Activated CD4-positive, alpha-beta memory T cell treated with anti-CD3 and anti-CD28 coated beads, Interleukin-2, amount 10 ng/mL, durations not matched to agents 7 days and 5 days (primary cell): ENCODE data around the gene ABCG1. TPM values are rescaled to one million over a fixed set of nuclear protein-coding genes. Genes with fewer than 3 reads are reported as not detected.

Source experiments
- CTCF ChIA-PET: fragments of 350-600 bp; sonication (Branson Sonifier 250); formaldehyde crosslinking; loops from one replicate; lab custom pipeline; 2021; ENCODE audit warnings: antibody characterized with exemption, inconsistent platforms; lab: Charles Lee
- POLR2A ChIA-PET: fragments of 350-600 bp; sonication (Branson Sonifier 250); formaldehyde crosslinking; loops from one replicate; lab custom pipeline; 2021; ENCODE audit warnings: antibody characterized with exemption; lab: Charles Lee
- DNase-seq: peaks from one replicate; pipeline ENCODE4 v3.0.0-alpha.2; 2020
- H3K27ac Mint-ChIP-seq: one replicate; pipeline ENCODE4 v1.8.0; 2021; ENCODE audit warnings: mild to moderate bottlenecking, mixed read lengths
- H3K27me3 Mint-ChIP-seq: one replicate; pipeline ENCODE4 v1.8.0; 2021; ENCODE audit warnings: mixed read lengths
- H3K36me3 Mint-ChIP-seq: one replicate; pipeline ENCODE4 v1.8.0; 2021; ENCODE audit warnings: low read depth, mixed read lengths
- H3K4me1 Mint-ChIP-seq: one replicate; pipeline ENCODE4 v1.8.0; 2021; ENCODE audit warnings: mixed read lengths
- H3K4me3 Mint-ChIP-seq: one replicate; pipeline ENCODE4 v1.8.0; 2021; ENCODE audit warnings: mild to moderate bottlenecking, mixed read lengths
- H3K9me3 Mint-ChIP-seq: one replicate; pipeline ENCODE4 v1.8.0; 2021; ENCODE audit warnings: mixed read lengths
- total RNA-seq, 2 experiments: library from RNA; stranded (reverse); gene quantifications; one replicate each; pipeline ENCODE4 v1.2.3, GENCODE V29; 2021

Gene ABCG1
- total RNA-seq, 2 experiments from 2014 or later = 23.7 to 25.3 TPM

- ChIA-PET CTCF (interaction anchor here (2.3 kb wide), 1 partner anchor 9 kb away, joined by 8 read pairs; no protein-coding TSS in a partner anchor), POLR2A (interaction anchor here (0.6 to 3.8 kb wide), 3 partner anchors 13 to 16 kb away, joined by 3 to 18 read pairs (median 5); no protein-coding TSS in a partner anchor)
- H3K27ac Mint-ChIP-seq = no peak overlapping the region
- no peak for DNase-seq
- peaks cover 14% of the 10 kb centered on the region for H3K4me1 Mint-ChIP-seq
- H3K27me3 Mint-ChIP-seq = no peaks in the 10 kb centered on the region
- no peak overlapping the region for H3K4me3 Mint-ChIP-seq
- H3K36me3 Mint-ChIP-seq = peaks cover 3% of the 10 kb centered on the region
- peaks cover 2% of the 10 kb centered on the region for H3K9me3 Mint-ChIP-seq
Measured at GRCh38 chr21:42250422-42251403, 31.8 kb downstream of the ABCG1 start.

- no peak for DNase-seq
- ChIA-PET CTCF (interaction anchor here (1.6 kb wide), 1 partner anchor 104 kb away, joined by 3 read pairs; no protein-coding TSS in a partner anchor), POLR2A (interaction anchor here (1.2 to 3.8 kb wide), 2 partner anchors 14 to 17 kb away, joined by 5 to 18 read pairs; no protein-coding TSS in a partner anchor)
- peaks cover 3% of the 10 kb centered on the region for H3K36me3 Mint-ChIP-seq
- H3K4me1 Mint-ChIP-seq = peaks cover 14% of the 10 kb centered on the region
- peaks cover 2% of the 10 kb centered on the region for H3K9me3 Mint-ChIP-seq
- H3K4me3 Mint-ChIP-seq = no peak overlapping the region
- no peak overlapping the region for H3K27ac Mint-ChIP-seq
- no peaks in the 10 kb centered on the region for H3K27me3 Mint-ChIP-seq
Measured at GRCh38 chr21:42251654-42252324, 32.8 kb downstream of the ABCG1 start.

- ChIA-PET CTCF (interaction anchor here (1.6 kb wide), 1 partner anchor 104 kb away, joined by 3 read pairs; no protein-coding TSS in a partner anchor), POLR2A (interaction anchor here (1.2 to 3.8 kb wide), 2 partner anchors 15 to 18 kb away, joined by 5 to 18 read pairs; no protein-coding TSS in a partner anchor)
Measured at GRCh38 chr21:42252325-42252654, 33.4 kb downstream of the ABCG1 start.

GRCh38 chr21:42252778-42253340 lies 33.9 kb downstream of the ABCG1 start:
- POLR2A ChIA-PET = interaction anchor here (1.1 to 3.8 kb wide), 4 partner anchors 8 to 31 kb away, joined by 3 to 18 read pairs (median 4); no protein-coding TSS in a partner anchor
- DNase-seq = no peak
- Mint-ChIP-seq H3K27me3 (no peaks in the 10 kb centered on the region), H3K4me1 (peaks cover 14% of the 10 kb centered on the region), H3K27ac (no peak overlapping the region), H3K4me3 (no peak overlapping the region), H3K9me3 (peaks cover 2% of the 10 kb centered on the region), H3K36me3 (peaks cover 3% of the 10 kb centered on the region)
- CTCF ChIA-PET = interaction anchor here (0.8 to 1.6 kb wide), 5 partner anchors 12 to 107 kb away, joined by 3 to 5 read pairs (median 4); no protein-coding TSS in a partner anchor

More at GRCh38 chr21:42252325-42252654, 33.4 kb downstream of the ABCG1 start:
- Mint-ChIP-seq H3K27me3 (no peaks in the 10 kb centered on the region), H3K9me3 (peaks cover 2% of the 10 kb centered on the region), H3K27ac (no peak overlapping the region), H3K36me3 (peaks cover 3% of the 10 kb centered on the region), H3K4me3 (no peak overlapping the region), H3K4me1 (peaks cover 14% of the 10 kb centered on the region)
- DNase-seq = no peak

GRCh38 chr21:42253466-42253865 lies 34.5 kb downstream of the ABCG1 start:
- H3K36me3 Mint-ChIP-seq = no peaks in the 10 kb centered on the region
- H3K4me3 Mint-ChIP-seq = no peak overlapping the region
- no peak overlapping the region for H3K27ac Mint-ChIP-seq
- ChIA-PET POLR2A (interaction anchor here (0.9 to 3.8 kb wide), 5 partner anchors 9 to 32 kb away, joined by 3 to 18 read pairs (median 3); no protein-coding TSS in a partner anchor), CTCF (interaction anchor here (0.8 to 1.4 kb wide), 4 partner anchors 12 to 108 kb away, joined by 3 to 5 read pairs (median 4); no protein-coding TSS in a partner anchor)
- H3K4me1 Mint-ChIP-seq = peaks cover 18% of the 10 kb centered on the region
- no peaks in the 10 kb centered on the region for H3K9me3 Mint-ChIP-seq
- no peaks in the 10 kb centered on the region for H3K27me3 Mint-ChIP-seq
- no peak for DNase-seq

- H3K4me1 Mint-ChIP-seq = peaks cover 20% of the 10 kb centered on the region
- no peak for DNase-seq
- ChIA-PET POLR2A (interaction anchor here (0.9 to 3.8 kb wide), 4 partner anchors 16 to 33 kb away, joined by 3 to 18 read pairs (median 4); no protein-coding TSS in a partner anchor), CTCF (interaction anchor here (1.4 kb wide), 1 partner anchor 21 kb away, joined by 5 read pairs; no protein-coding TSS in a partner anchor)
- H3K4me3 Mint-ChIP-seq = no peak overlapping the region
- no peaks in the 10 kb centered on the region for H3K9me3 Mint-ChIP-seq
- H3K27ac Mint-ChIP-seq = no peak overlapping the region
- no peaks in the 10 kb centered on the region for H3K36me3 Mint-ChIP-seq
- H3K27me3 Mint-ChIP-seq = no peaks in the 10 kb centered on the region
Measured at GRCh38 chr21:42254083-42254482, 35.1 kb downstream of the ABCG1 start.

- POLR2A ChIA-PET = interaction anchor here (3.8 kb wide), 1 partner anchor 17 kb away, joined by 18 read pairs; no protein-coding TSS in a partner anchor
- H3K9me3 Mint-ChIP-seq = no peaks in the 10 kb centered on the region
- H3K27me3 Mint-ChIP-seq = no peaks in the 10 kb centered on the region
- H3K27ac Mint-ChIP-seq = no peak overlapping the region
- no peak for DNase-seq
- no peak overlapping the region for H3K4me3 Mint-ChIP-seq
- no peaks in the 10 kb centered on the region for H3K36me3 Mint-ChIP-seq
- H3K4me1 Mint-ChIP-seq = peaks cover 18% of the 10 kb centered on the region
- CTCF ChIA-PET = no interaction called here
Measured at GRCh38 chr21:42254651-42255601, 36.0 kb downstream of the ABCG1 start.

GRCh38 chr21:42255825-42256224 lies 36.9 kb downstream of the ABCG1 start:
- ChIA-PET CTCF (no interaction called here), POLR2A (interaction anchor here (1.1 to 1.2 kb wide), 2 partner anchors 18 to 23 kb away, joined by 3 to 5 read pairs; no protein-coding TSS in a partner anchor)
- Mint-ChIP-seq H3K27me3 (no peaks in the 10 kb centered on the region), H3K27ac (no peak overlapping the region), H3K9me3 (no peaks in the 10 kb centered on the region), H3K4me3 (no peak overlapping the region), H3K4me1 (peaks cover 15% of the 10 kb centered on the region), H3K36me3 (no peaks in the 10 kb centered on the region)
- DNase-seq = no peak

GRCh38 chr21:42256316-42256715 lies 37.4 kb downstream of the ABCG1 start:
- no peaks in the 10 kb centered on the region for H3K27me3 Mint-ChIP-seq
- H3K4me3 Mint-ChIP-seq = no peak overlapping the region
- ChIA-PET POLR2A (interaction anchor here (1.1 to 1.5 kb wide), 3 partner anchors 18 to 36 kb away, joined by 3 to 5 read pairs (median 3); no protein-coding TSS in a partner anchor), CTCF (interaction anchor here (1.3 kb wide), 1 partner anchor 36 kb away, joined by 6 read pairs; no protein-coding TSS in a partner anchor)
- H3K36me3 Mint-ChIP-seq = no peaks in the 10 kb centered on the region
- no peak overlapping the region for H3K27ac Mint-ChIP-seq
- H3K4me1 Mint-ChIP-seq = peaks cover 10% of the 10 kb centered on the region
- DNase-seq = no peak
- no peaks in the 10 kb centered on the region for H3K9me3 Mint-ChIP-seq

- Mint-ChIP-seq H3K27ac (no peak overlapping the region), H3K4me3 (no peak overlapping the region), H3K9me3 (no peaks in the 10 kb centered on the region), H3K27me3 (no peaks in the 10 kb centered on the region), H3K4me1 (peaks cover 10% of the 10 kb centered on the region), H3K36me3 (no peaks in the 10 kb centered on the region)
- DNase-seq = no peak
- ChIA-PET POLR2A (interaction anchor here (1.2 to 1.5 kb wide), 2 partner anchors 19 to 37 kb away, joined by 3 to 5 read pairs; no protein-coding TSS in a partner anchor), CTCF (interaction anchor here (0.6 to 1.3 kb wide), 4 partner anchors 37 to 334 kb away, joined by 3 to 6 read pairs (median 4); no protein-coding TSS in a partner anchor)
Measured at GRCh38 chr21:42257091-42257765, 38.3 kb downstream of the ABCG1 start.
